Liver (tissue), 3 donors: ENCODE results near the gene UXS1.
"Not testable (repeated sequence)": the region's sequence is repeated elsewhere in the genome, so short reads cannot be mapped to it uniquely, and the experiment has no call there.

ENCODE experiments used
- JUND ChIP-seq, 2 donors: IDR thresholded peaks; 2 replicates each; pipeline ENCODE4 v1.6.1; 2016; ENCODE audit warnings: antibody characterized with exemption in 2 of 2
- TF ChIP-seq, protein P1 (sequence below): fragments of 150-350 bp; IDR thresholded peaks from 2 replicates; pipeline ENCODE4 v1.5.1; 2017; ENCODE audit warnings: improper control_type of control experiment, low read depth, low read length; ENCODE audit not compliant: missing input control
- TF ChIP-seq, protein P2 (sequence below): IDR thresholded peaks from 2 replicates; pipeline ENCODE4 v1.6.1; 2016; ENCODE audit warnings: antibody characterized with exemption
- donor health status: healthy.
- donor health status: healthy.

DNA sequence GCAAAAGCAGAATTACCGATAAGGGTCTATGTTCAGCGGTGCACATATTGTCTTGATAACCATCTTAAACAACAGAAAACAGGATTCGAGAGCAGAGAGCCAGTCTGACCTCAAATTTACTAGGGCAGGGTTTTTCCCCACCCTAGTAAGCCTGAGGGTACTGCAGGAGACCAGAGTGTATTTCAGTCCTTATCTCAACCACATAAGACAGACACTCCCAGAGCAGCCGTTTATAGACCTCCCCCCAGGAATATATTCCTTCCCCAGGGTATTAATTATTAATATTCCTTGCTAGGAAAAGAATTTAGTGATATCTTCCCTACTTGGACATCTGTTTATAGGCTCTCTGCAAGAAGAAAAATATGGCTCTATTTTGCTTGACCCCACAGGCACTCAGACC is 41.3 kb upstream of the UXS1 start:
- TF ChIP-seq, protein P1, sequence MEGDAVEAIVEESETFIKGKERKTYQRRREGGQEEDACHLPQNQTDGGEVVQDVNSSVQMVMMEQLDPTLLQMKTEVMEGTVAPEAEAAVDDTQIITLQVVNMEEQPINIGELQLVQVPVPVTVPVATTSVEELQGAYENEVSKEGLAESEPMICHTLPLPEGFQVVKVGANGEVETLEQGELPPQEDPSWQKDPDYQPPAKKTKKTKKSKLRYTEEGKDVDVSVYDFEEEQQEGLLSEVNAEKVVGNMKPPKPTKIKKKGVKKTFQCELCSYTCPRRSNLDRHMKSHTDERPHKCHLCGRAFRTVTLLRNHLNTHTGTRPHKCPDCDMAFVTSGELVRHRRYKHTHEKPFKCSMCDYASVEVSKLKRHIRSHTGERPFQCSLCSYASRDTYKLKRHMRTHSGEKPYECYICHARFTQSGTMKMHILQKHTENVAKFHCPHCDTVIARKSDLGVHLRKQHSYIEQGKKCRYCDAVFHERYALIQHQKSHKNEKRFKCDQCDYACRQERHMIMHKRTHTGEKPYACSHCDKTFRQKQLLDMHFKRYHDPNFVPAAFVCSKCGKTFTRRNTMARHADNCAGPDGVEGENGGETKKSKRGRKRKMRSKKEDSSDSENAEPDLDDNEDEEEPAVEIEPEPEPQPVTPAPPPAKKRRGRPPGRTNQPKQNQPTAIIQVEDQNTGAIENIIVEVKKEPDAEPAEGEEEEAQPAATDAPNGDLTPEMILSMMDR = not testable (repeated sequence)
- TF ChIP-seq JUND (IDR thresholded peaks at IDR 0.05) = not testable (repeated sequence)
- TF ChIP-seq, protein P2, sequence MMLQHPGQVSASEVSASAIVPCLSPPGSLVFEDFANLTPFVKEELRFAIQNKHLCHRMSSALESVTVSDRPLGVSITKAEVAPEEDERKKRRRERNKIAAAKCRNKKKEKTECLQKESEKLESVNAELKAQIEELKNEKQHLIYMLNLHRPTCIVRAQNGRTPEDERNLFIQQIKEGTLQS = not testable (repeated sequence)
